AG20443 (cell line): ENCODE results near the gene GPC3.

Experiments
- DNase-seq: peaks from one replicate; pipeline ENCODE4 v3.0.0; 2012; ENCODE audit warnings: low spot score, mixed read lengths

Gene GPC3

DNA sequence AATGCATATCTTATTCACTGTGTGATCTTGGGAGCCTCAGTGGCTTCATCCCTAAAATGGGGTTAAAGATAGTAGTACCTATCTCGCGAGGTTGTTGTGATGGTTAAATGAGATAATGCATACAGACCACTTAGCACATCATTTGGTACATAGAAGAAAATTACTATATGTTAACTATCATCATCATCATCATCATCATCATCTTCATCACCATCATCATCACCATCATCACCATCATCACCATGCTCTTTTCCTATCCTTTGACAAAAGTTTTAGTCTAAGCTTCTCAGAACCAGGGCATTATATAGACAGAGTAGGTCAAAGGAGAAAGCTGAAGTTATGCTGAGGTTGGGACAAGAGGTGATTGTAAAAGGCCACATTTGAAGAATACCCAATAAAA, 145.0 kb downstream of the GPC3 start:
- no peak for DNase-seq

GRCh38 chrX:133838761-133839676, 146.4 kb downstream of the GPC3 start:
- DNase-seq: peak; percentile 29

DNA sequence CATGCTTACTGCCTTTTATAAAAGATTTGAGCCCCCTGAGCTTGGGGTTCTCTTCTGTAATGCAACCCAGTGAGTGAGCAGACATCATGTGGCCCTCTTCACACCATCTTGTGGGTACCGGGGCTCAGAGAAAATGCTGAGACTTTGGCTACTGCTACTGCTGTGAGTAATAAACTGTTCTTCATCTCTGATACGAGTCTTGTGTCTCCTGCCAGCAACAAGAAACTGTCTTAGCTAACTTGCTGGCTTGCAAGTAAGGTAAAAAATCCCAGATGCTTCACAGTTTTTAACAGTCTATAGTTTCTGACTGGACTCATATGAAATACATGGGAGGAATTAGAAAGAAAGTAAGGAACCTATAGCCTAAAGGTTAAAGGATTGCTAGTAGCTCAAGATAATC, 148.3 kb downstream of the GPC3 start:
- DNase-seq: no peak

DNA sequence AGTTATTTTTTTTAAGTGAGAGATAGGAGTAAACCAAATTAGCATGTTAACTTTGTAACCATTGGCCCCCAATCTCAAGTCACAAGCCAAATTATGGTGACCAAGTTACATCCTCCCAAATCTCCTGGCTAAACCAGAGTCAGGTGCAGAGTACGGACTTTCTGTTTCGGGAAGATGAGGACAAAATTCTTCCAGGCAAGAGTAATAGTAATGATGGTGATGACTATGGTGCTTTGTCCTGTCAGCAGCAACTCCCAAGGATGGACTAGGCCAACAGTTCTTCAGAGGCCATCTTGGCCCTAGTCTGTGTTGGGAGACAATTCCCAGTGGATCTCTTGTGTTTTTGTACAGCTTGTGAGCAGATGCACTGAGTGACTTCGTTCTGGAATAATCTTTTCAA, 148.8 kb downstream of the GPC3 start:
- no peak for DNase-seq

DNA sequence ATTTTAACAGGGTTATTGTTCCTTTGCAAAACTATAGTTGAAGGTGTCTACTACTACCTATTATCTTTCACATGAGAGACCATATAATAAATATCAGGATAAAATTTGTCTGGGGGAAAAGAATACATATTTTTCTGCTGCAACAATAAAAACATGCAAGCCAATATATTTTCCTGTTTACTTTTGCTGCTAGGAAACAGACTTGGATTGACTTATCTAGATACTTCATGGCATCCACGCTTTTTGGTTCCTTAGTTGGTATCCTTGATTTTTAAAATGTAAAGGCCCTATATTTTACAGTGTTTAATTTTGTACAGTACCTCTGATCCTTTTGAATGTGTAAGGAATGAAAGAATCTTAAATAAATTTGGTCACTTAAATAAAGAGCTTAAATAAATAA, 150.6 kb downstream of the GPC3 start:
- DNase-seq: no peak

DNA sequence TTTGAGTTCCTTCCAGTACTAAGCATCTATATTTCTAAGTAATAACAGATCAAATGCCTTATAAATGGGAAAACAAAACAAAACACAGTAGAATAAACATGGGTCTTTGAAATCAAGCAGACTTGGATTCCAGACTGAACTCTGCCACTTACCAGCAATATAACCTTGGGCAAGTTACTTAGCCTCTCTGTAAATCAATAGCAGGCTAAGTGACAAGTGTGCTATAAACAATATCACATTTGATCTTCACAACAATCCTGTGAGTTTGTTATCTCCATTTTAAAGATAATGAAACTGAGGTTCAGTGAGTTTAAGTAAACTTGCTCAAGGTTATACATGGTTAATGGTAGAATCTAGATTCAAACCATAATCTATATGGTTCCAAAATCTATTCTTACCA, 165.8 kb downstream of the GPC3 start:
- no peak for DNase-seq

- DNase-seq: no peak
Observed at GRCh38 chrX:133818019-133818418, 167.4 kb downstream of the GPC3 start.

DNA sequence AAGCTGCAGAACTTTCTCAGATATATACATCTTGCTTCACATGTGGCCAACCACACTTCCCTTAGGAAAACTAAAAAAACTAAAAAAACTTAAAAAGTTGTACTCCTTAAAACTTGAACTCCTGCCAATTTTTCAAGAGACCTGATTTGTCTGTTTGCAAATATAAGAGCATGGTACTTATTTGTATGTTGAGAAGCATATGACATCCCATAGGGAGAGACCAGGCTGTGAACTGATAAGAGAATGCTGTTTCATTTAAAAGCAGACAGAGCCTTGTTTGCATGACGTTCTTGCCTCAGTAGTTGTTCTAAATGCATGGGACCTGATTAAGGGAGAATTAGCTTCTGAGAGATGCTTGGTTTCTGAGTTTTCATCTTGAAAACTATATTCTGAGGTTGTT, 169.9 kb downstream of the GPC3 start:
- DNase-seq: no peak

- DNase-seq: no peak
Observed at GRCh38 chrX:133813971-133814370, 171.4 kb downstream of the GPC3 start.

DNA sequence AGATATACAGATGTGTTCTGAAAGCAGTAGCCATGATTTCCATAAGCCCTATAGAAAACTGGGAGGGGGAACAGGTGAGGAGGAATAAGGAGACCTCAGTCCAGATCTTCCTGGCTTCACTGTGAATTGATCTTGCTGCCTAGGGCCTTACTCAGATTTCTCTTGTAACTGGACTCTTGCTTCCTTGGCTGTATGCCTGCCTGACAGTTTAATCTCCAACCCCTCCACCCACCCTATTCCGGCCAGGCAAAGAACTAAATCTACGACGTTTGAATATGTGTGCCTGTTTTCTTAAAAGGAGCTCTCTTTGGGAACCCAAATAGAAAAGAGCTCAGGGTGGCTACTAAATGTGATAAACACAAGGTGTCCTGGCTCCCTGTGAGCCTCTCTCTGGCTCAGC, 173.0 kb downstream of the GPC3 start:
- no peak for DNase-seq

DNA sequence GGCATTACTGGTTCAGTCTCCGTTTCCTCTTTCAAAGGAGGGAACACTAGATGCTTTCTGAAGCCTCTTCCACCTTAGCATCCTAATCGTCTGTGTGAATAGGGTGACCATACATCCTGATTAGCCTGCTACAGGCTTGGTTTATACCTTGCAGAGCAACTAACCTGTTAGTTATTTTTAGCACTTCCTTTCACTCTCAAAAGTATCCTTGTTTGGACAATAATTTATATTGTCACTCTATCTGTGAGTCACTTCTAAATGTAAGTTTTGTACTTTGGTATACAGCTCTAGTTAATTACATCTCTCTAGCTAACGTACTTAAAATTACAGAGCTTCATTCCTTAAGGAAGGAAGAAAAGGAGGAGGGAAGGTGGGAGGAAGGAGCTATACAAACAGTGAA, 174.5 kb downstream of the GPC3 start:
- no peak for DNase-seq

- no peak for DNase-seq
Observed at GRCh38 chrX:133804072-133804471, 181.3 kb downstream of the GPC3 start.

GRCh38 chrX:133796282-133796681, 189.1 kb downstream of the GPC3 start:
- no peak for DNase-seq

- no peak for DNase-seq
Observed at GRCh38 chrX:133794126-133794525, 191.3 kb downstream of the GPC3 start.

GRCh38 chrX:133793626-133794025, 191.8 kb downstream of the GPC3 start:
- DNase-seq: no peak

DNA sequence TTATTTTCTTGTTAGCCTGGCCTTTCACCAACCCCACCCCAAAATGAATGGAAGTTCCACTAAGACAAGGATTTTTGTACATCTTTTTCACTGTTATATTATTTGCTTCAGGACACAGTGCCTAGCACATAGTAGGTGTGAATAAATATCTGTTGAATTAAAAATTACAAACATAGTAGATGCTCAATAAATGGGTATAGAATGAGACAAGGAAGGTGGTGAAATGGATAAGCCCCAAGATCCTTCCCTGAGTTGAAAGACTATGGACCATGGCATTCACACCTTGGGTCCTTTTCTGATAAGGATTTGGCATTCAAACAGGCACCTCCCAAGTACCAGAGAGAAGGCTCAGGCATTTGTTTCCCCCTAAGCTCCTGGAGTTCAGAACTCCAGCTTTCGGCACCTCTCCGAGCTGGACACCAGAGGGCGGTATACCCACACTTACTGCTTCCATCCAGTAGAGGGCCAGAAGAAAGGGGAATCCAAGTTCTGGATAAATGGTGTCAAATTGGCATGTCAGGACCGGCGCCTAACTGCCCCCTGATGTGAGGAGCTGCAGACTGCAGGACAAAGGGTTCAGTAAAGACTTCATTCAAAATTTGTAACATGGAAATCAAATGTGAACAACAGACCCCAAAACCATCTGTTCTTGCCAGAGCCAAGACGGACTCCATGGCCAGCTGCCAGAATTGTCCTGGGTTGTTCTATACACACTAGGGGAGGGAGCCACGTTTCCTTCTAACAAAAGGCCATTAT, 193.0 kb downstream of the GPC3 start:
- DNase-seq: peak; percentile 69

- DNase-seq: no peak
Observed at GRCh38 chrX:133789829-133790228, 195.6 kb downstream of the GPC3 start.

DNA sequence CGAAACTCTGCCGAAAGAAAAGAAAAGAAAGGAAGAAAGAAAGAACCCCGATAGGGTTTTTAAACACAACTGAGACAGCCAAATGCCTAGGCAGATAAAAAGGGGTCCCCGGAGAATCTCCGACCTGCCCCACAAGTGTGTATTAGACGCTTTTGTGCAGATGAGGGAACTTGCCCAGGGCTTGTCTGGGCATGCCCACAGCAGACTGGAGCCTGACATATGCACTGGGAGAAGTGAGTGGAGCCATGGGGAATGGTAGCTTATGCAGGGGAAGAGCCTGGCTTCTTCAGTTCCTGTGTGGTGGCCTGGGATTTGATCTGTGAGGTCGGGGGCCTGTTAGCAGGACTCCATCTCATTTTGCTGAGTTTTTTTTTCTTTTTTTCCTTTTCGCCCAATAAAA, 199.0 kb downstream of the GPC3 start:
- no peak for DNase-seq

DNA sequence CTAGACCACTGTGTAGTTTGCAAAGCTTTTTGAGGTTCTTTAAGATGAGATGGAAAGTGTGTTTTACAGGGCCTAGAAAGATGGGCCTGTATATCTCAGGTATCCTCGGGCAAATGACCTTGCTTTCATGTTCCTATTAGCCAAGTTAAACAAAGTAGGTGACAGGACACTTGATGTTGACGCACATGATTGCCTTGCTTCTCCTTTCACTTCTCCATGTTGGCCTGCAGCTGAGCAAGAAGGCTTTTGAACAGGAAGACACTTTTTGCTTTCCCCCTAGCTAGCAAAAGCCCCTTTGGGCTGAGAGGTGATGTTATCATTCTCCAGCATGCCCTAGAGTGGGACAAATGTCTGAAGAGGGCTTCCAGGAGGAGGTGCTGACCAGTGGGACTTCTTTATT, 202.1 kb downstream of the GPC3 start:
- no peak for DNase-seq

GRCh38 chrX:133781174-133781573, 204.2 kb downstream of the GPC3 start:
- no peak for DNase-seq

- peak; percentile 6 for DNase-seq
Observed at GRCh38 chrX:133776072-133776471, 209.3 kb downstream of the GPC3 start.

DNA sequence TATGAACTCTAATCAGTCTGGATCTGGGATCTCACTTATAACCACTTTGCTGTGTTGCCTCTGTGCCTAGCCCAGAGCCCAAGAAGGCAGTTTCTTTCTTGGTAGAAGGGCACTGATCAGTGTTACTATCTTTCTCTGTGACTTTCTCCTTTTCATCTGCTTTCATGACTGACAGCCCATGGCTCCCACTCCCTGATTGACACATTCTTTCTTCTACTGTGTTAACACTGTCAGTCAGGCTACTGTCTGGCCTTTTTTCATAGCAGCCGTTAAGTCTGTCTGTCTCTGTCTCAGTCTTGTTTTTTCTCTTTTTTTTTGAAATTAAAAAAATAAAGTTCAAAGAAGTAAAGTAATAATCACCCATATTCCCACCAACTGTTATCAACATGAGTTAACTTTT, 210.6 kb downstream of the GPC3 start:
- DNase-seq: no peak

DNA sequence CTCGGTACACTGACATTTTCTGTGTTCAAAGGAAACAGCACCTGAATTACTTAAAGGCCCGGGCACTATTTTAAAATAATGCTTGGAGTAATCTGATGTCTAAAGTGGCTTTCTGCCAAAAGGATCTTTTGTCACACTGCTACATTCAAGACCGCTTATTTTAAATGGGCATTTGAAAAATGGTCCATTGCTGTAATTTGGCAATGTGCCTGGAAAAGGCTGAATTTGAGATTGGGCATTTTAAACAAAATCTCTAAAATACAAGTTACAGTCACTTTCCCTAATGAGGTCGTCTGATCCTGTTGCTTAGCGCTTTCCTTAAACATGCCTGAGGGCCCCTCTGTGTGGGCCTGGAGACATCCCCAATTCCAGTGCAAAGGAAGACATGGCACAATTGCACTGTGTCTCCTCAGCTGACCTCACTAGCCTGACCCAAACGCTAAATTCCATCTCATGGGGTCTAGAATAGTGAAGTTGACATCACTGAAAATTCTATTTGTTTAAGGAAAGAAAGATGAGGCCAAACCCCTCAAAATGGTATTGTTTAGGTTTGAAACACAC, 214.2 kb downstream of the GPC3 start:
- DNase-seq: no peak
